Nephron progenitor cell (in vitro differentiated cells): ENCODE results near the gene ANO4.
"Not testable (repeated sequence)": the region's sequence is repeated elsewhere in the genome, so short reads cannot be mapped to it uniquely, and the experiment has no call there.

Source experiments
- DNase-seq: peaks from one replicate; pipeline ENCODE4 v3.0.0; 2021
- H3K27ac Mint-ChIP-seq: 2 replicates; pipeline ENCODE4 v1.8.0; 2021; ENCODE audit warnings: mild to moderate bottlenecking, moderate library complexity, mixed read lengths
- H3K27me3 Mint-ChIP-seq: 2 replicates; pipeline ENCODE4 v1.8.0; 2021; ENCODE audit warnings: mild to moderate bottlenecking, low read depth, mixed read lengths; ENCODE audit not compliant: poor library complexity
- H3K36me3 Mint-ChIP-seq: 2 replicates; pipeline ENCODE4 v1.8.0; 2021; ENCODE audit warnings: low read depth, mixed read lengths
- H3K4me1 Mint-ChIP-seq: 2 replicates; pipeline ENCODE4 v1.8.0; 2021; ENCODE audit warnings: mixed read lengths
- H3K4me3 Mint-ChIP-seq: 2 replicates; pipeline ENCODE4 v1.8.0; 2021; ENCODE audit warnings: mild to moderate bottlenecking, moderate library complexity, mixed read lengths
- H3K9me3 Mint-ChIP-seq: 2 replicates; pipeline ENCODE4 v1.8.0; 2021; ENCODE audit warnings: mild to moderate bottlenecking, moderate library complexity, mixed read lengths
- CTCF ChIP-seq: fragments of 200-600 bp; sonication (generic); IDR thresholded peaks from 2 replicates; pipeline ENCODE4 v1.5.0; 2021; ENCODE audit warnings: antibody characterized with exemption

ANO4 gene

GRCh38 chr12:101115326-101115725 is 320.8 kb downstream of the ANO4 start:
- Mint-ChIP-seq H3K4me1 (peaks cover 4% of the 10 kb centered on the region), H3K27ac (no peak overlapping the region), H3K4me3 (no peak overlapping the region), H3K9me3 (peaks cover 4% of the 10 kb centered on the region), H3K27me3 (no peaks in the 10 kb centered on the region), H3K36me3 (no peaks in the 10 kb centered on the region)
- no peak for DNase-seq
- no peak for TF ChIP-seq CTCF

DNA sequence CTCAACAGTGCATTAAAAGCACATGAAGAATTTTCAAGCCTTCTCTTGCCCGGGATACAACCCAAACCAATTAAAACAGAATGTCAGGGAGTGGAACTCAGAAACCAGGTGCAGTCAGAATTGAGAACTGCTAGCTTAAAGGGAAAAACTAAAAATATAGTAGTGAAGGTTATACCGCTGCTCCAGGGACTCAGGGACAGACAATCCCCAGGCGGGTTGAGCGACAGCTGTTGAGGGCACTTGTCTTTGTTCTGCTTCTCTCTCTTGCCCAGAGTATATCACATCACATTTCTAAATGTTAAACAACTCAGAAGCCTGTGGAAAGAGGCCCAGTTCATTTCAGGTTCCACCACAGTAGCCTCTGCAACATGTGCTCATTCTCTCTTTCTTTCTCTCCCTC is 322.3 kb downstream of the ANO4 start:
- Mint-ChIP-seq H3K36me3 (no peaks in the 10 kb centered on the region), H3K4me3 (no peak overlapping the region), H3K4me1 (peaks cover 4% of the 10 kb centered on the region), H3K27me3 (peaks cover 2% of the 10 kb centered on the region), H3K9me3 (peaks cover 11% of the 10 kb centered on the region), H3K27ac (no peak overlapping the region)
- TF ChIP-seq CTCF: no peak
- no peak for DNase-seq

- peaks cover 2% of the 10 kb centered on the region for H3K27me3 Mint-ChIP-seq
- H3K36me3 Mint-ChIP-seq: no peaks in the 10 kb centered on the region
- no peak for TF ChIP-seq CTCF
- no peak overlapping the region for H3K27ac Mint-ChIP-seq
- no peak overlapping the region for H3K4me3 Mint-ChIP-seq
- no peak for DNase-seq
- peaks cover 4% of the 10 kb centered on the region for H3K4me1 Mint-ChIP-seq
- peaks cover 11% of the 10 kb centered on the region for H3K9me3 Mint-ChIP-seq
Observed at GRCh38 chr12:101117842-101118241, 323.3 kb downstream of the ANO4 start.

DNA sequence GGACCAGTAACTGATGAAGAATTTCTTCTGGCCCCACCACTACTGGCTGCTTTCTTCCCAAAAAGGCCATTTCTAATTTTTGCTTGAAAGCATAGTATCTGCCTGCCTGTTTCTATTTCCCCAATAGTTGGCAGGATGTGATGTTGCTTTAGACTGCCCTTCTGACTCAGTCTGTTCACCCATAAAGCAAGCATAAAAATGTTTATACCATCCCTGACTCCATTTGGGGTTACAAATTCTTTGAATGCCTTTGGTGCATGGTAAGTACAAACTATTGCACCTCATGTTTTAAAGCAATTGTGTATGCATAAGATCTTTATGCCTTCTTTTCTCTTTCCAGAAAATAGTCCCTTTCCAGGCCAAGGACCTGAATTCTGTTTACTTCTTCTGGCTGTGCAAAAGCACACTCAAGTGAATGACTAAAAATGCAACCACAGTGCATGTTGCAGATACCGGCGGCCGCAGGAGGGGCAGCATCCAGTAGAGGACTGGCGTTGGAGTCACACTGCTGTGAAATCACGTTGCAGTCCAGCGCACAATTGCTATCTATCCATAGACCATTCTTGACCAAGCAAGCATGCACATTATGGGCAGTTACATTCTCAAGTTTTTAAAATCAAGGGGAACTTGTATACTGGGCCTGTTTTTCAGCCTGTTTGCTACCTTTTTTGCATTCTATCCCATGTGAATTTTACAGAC is 333.1 kb downstream of the ANO4 start:
- TF ChIP-seq CTCF: no peak
- no peak overlapping the region for H3K4me3 Mint-ChIP-seq
- H3K27ac Mint-ChIP-seq: no peak overlapping the region
- peak; percentile 27 for DNase-seq
- H3K27me3 Mint-ChIP-seq: peaks cover 9% of the 10 kb centered on the region
- H3K36me3 Mint-ChIP-seq: no peaks in the 10 kb centered on the region
- peaks cover 5% of the 10 kb centered on the region for H3K9me3 Mint-ChIP-seq
- H3K4me1 Mint-ChIP-seq: no peaks in the 10 kb centered on the region

- not testable (repeated sequence) for H3K4me1 Mint-ChIP-seq, DNase-seq, H3K27me3 Mint-ChIP-seq, H3K27ac Mint-ChIP-seq, H3K9me3 Mint-ChIP-seq, H3K36me3 Mint-ChIP-seq
- peak overlapping the region; percentile 84 for H3K4me3 Mint-ChIP-seq
Observed at GRCh38 chr12:101145777-101146431, 351.3 kb downstream of the ANO4 start.

GRCh38 chr12:101165319-101165718 is 370.7 kb downstream of the ANO4 start:
- Mint-ChIP-seq H3K36me3 (no peaks in the 10 kb centered on the region), H3K27me3 (peaks cover 12% of the 10 kb centered on the region), H3K4me3 (no peak overlapping the region), H3K27ac (no peak overlapping the region), H3K9me3 (no peaks in the 10 kb centered on the region), H3K4me1 (no peaks in the 10 kb centered on the region)
- DNase-seq: no peak
- no peak for TF ChIP-seq CTCF
